LHCN-M2 (cell line): ENCODE results near the gene SLAIN1. TPM values are rescaled to one million over a fixed set of nuclear protein-coding genes. Genes with fewer than 3 reads are reported as not detected.

Experiments
- DNase-seq: peaks from one replicate; pipeline ENCODE4 v3.0.0-alpha.2; 2012; ENCODE audit warnings: low read depth
- total RNA-seq: library from RNA; depleted of rRNA; stranded (reverse); fragments of >200 nt; gene quantifications from 2 replicates; pipeline ENCODE4 v1.2.3, GENCODE V29; 2014

The SLAIN1 gene
- total RNA-seq, 1 experiment from 2014 or later: 0.11 TPM

DNA sequence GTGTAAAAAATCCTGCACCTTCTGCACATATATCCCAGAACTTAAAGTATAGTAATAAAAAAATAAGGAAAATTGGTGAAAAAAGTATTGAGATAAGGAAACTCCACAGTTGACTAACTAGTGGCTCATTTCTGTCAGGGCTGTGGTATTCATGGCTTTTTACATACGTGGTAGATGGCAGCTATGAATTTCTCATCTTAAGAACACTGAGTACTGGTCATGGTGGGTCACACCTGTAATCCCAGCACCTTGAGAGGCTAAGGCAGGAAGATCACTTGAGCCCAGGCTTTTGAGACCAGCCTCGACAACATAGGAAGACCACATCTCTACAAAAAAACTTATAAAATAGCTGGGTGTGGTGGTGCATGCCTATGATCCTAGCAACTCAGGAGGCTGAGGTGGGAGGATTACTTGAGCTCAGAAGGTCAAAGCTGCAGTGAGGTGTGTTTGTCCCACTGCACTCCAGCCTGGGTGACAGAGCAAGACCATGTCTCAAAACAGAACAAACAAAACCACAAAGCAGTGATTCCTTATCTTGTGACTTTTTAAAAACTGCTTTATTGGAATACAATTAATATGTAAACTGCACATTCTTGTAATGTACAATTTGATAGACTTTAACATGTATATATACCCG, 16.8 kb downstream of the SLAIN1 start:
- no peak for DNase-seq

DNA sequence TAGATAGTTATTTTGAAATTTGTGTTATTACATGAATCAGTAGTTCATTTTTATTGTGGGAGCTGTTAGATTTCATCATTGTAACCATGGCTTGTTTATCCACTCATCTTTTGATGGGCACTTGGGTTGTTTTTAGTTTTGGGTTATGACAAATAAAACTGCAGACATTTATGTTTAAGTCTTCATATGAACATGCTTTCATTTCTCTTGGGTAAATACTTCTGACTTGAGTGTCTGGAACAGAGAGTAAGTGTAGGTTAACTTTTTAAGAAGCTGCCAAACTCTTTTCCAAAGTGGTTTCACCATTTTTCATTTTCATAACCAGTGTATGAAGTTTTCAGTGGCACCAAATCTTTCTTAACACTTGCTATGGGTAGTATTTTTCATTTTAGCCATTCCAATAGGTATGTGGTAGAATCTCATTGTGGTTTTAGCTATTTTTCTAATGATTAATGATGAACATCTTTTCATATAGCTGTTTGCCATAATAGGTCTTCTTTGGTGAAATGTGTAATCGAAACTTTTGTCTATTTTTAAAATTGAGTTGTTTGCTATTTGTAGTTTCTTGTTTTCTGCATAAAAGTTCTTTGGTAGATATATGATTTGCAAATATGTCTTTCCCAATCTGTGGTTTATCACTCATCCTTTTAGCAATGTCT, 17.9 kb downstream of the SLAIN1 start:
- no peak for DNase-seq

DNA sequence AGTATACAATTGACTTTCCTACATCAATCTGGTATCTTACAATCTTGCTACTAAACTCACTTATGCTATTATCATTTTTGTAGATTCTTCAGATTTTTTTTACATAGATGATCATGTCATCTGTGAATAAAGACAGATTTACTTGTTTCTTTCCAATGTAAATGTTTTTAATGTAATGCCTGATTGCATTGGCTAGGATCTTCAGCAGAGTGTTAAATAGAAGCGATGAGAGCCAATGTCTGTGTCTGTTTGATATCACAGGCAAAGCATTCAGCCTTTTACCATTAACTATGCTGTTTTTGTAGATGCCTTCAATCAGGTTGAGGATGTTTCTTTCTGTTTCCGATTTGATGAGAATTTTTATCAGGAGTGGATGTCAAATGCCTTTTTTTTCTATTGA, 19.2 kb downstream of the SLAIN1 start:
- DNase-seq: no peak

- DNase-seq: no peak
Measured at GRCh38 chr13:77717508-77717907, 20.0 kb downstream of the SLAIN1 start.

DNA sequence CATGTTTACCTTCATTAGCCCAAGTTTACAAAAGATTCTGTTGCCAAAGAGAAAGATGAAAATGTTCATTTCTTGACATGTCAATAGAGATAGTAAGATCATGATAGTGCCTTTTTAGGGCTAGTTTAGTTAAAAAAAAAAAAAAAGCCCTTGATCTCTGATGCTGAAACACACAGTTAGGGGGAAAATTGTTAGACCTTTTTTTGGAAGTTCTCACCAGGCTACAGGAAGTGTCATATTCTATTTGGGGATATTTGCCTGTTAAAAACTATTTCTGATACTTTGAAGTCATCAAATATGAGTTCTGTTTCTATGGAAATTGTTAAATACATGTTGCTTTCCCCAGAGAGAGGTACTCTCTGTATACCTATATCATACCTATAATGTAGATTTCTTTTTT, 21.6 kb downstream of the SLAIN1 start:
- DNase-seq: no peak

GRCh38 chr13:77720988-77721387, 23.5 kb downstream of the SLAIN1 start:
- DNase-seq: no peak

- no peak for DNase-seq
Measured at GRCh38 chr13:77724092-77724491, 26.6 kb downstream of the SLAIN1 start.

DNA sequence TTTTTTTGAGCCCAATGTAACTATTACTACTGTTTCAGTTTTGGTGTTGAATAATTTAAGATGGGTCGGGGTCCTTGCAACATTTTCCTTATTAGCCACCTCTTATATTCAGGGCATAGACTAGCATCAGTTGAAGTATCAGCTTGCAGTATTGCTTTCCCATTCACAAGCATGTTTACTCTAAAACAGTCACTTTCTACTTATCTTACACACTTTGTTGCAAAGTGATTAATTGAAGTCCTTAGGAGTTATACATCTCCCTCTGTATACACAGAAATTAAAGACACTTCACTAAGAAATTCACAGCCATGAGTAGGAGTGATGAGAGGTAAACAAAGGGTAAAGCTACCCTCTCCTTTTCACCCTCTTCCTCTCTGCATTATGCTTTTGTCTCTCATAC, 27.6 kb downstream of the SLAIN1 start:
- no peak for DNase-seq

DNA sequence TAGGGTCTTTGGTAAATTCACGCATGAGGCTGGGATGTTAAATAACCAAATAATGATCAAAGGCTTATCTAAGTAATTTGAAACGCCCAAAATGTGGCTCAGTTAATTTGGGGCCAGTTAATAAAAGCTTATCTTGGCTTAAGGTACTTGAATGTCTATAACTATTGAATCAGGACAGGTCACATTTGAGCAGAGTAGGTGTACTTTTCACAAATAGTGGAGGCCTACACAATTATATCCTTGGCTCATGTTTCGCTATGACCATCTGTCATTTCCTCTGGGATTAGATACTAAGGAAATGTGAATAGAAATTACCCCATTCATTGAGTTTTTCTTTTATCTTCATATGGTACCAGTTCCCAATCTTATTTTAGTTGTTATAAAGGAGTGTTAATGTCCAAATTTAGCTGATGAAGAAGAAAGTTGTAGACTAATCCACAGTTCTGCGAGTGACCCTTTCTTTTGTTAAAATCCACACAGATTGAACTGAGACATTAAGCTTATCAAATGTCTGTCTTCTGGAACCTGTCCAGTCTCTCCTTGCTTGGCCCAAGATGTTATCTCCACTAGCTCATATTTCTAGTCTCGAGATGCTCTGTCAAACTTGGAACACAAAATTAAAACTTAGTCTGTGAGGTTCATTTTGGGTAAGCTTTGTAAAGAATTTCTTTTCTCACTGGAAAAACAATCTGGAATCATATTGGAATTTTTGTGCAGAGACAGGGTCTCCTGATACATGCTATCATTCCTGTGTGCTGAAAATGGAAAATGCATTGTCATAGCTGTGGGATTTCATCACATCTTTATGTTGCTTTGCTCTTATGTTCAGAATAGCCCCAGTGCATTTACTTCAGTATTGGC, 31.0 kb downstream of the SLAIN1 start:
- DNase-seq: no peak

DNA sequence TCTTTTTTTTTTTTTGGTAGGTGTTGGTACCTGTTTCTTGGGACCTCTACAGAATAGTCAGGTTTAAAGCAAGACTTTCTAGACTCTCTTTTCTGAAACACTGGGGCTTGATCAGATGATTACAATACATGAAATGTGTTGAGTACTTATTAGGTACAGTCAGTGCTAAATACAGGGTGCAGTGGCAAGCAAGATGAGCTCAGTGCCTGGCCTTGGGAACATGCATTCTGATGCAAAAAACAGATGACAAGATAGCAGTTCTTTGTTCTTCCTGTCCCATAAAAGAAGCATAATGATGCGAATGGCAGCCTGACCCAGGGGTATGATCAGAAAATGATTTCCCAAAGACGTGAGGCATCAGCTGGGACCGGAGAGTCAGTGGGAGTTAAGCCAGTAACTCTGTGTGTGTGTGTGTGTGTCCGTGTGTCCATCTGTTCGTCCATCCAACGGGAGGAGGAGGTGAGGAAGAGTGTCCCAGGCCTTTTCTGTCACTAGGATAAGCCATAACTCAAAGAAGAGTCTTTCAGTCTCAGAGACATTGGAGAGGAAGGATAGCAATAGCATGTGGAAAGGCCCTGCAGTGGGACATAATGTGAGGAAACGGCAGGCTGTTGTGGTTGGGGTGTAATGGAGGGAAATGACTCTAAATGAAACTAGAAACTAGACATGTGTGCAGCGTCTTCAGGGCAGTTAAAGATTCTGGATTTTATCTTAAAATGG, 32.2 kb downstream of the SLAIN1 start:
- no peak for DNase-seq

DNA sequence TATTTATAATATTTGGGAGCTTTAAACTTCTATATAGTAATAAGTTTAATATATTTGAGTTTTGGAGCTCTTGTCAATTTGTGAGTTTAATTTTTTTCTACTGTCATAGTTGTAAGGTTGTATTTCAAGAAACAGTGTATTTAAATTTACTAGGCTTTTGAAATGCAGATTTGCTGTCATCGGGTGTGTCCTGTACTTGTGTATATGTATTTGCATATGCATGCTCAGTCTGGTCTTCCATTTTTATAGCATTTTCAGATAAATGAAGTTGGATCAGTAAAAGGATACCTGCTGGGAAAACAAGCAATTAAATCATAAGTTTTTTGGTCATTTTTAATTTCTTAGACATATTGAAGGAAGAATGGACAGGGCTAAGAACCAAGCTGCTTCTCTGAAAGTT, 33.1 kb downstream of the SLAIN1 start:
- DNase-seq: no peak

- DNase-seq: no peak
Measured at GRCh38 chr13:77732287-77732686, 34.8 kb downstream of the SLAIN1 start.

DNA sequence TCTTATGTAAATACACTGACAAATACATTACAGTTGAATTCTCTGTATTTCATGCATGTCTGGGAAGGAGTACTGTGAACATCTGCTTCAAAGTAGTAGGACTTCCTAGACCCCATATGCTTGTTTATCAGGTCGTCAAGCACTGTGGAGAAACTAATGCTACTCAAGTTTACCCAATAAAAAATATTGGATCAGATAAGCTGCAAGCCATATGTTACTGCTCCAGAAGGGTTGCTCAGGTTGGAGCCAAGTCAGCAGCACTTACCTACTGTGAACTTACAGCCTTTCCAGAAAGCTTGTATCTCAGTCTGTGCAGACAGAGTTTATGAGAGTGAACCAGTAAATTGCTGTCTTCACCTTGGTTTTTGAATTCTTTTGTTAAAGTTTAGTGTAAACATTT, 36.2 kb downstream of the SLAIN1 start:
- no peak for DNase-seq

GRCh38 chr13:77737583-77738200, 40.2 kb downstream of the SLAIN1 start:
- DNase-seq: no peak

- DNase-seq: no peak
Measured at GRCh38 chr13:77740097-77740735, 42.7 kb downstream of the SLAIN1 start.

- no peak for DNase-seq
Measured at GRCh38 chr13:77740931-77741596, 43.6 kb downstream of the SLAIN1 start.

- DNase-seq: no peak
Measured at GRCh38 chr13:77741597-77741972, 44.1 kb downstream of the SLAIN1 start.

GRCh38 chr13:77742801-77743200, 45.3 kb downstream of the SLAIN1 start:
- DNase-seq: no peak

DNA sequence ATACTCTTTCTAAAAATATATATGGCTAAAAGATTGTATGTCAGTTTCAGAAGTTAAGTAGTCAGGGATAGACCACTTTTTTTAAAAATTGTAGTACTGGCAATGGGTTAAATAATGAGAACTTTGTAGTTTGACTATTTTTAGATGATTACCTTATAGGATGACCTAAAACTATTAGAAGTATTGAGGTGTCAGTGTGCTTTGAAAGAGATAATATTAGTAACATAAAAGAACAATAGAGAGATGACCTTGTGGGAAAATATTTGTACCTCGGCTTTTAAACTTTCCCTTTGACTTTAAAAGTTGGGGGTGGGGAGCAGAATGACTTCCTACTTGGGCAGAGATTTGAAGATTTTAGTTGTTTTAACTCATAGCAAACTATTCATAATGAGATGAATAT, 48.3 kb downstream of the SLAIN1 start:
- no peak for DNase-seq

- no peak for DNase-seq
Measured at GRCh38 chr13:77749344-77749880, 51.9 kb downstream of the SLAIN1 start.
